C1 segment of cervical spinal cord (tissue), 14 donors: ENCODE results near the gene INPPL1.

Experiments used
- DNase-seq, 14 donors: peaks; one replicate each; lab custom pipeline; 2025; lab: John Stamatoyannopoulos, UW

The INPPL1 gene

GRCh38 chr11:72231396-72232259, 7.1 kb downstream of the INPPL1 start:
- no peak for DNase-seq

- DNase-seq: no peak
Measured at GRCh38 chr11:72232260-72233055, 7.9 kb downstream of the INPPL1 start.

GRCh38 chr11:72233056-72233772, 8.6 kb downstream of the INPPL1 start:
- DNase-seq: no peak

DNA sequence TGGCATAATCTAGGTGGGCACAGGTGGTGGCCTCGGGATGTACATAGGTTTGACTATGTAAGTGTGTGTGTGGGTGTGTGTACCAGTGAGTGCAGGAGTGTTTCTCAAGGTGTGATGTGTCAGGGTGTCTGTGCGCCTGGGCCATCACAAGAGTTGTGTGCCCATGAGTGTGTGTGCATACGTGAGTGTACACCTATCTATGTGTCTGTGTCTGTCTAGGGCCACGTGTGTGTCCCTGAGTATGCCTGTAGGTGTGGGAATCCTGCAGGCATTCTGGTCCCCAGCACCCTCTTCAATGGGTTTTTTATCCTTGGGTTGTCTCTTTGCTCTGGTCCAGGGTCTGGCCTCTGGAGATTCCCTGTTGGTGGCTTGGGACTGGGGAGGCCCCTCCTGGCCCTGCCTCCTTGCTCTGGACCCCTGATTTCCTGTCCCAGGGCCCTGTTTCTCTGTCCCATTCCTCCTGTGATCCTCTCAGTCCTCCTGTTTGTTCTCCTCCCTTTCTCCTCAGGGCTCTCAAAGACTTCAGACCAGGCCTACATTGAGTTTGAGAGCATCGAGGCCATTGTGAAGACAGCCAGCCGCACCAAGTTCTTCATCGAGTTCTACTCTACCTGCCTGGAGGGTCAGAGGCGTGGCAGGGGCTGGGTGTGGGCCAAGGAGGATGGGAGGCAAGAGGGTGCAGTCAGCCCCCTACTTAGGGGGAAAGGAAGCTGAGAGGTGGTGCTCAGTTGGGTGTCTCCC, 9.4 kb downstream of the INPPL1 start:
- DNase-seq: no peak

GRCh38 chr11:72234514-72234830, 9.9 kb downstream of the INPPL1 start:
- DNase-seq: no peak

- DNase-seq: no peak
Measured at GRCh38 chr11:72234920-72235319, 10.4 kb downstream of the INPPL1 start.

DNA sequence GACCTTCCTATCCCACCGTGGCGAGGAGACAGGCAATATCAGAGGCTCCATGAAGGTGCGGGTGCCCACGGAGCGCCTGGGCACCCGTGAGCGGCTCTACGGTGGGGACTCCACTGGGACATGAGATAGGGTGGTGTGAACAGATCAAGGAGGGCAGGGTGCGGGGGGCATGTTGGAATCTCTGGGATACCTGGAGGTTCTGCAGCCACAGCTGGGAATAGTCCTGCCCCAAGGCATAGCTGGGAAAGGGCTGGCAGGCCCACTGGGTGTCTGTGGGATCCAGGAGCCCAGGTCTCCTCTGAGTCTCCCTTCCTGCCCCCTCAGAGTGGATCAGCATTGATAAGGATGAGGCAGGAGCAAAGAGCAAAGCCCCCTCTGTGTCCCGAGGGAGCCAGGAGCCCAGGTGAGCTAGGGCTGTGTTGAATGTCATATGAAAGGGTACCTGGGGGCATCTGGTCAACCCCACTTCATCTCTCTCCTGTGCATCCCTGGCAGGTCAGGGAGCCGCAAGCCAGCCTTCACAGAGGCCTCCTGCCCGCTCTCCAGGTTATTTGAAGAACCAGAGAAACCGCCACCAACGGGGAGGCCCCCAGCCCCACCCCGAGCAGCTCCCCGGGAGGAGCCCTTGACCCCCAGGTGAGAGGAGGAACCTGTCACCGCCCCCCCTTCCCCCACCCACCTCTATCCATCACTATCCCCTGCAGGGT, 10.9 kb downstream of the INPPL1 start:
- DNase-seq: no peak

GRCh38 chr11:72236083-72236697, 11.6 kb downstream of the INPPL1 start:
- DNase-seq: no peak

GRCh38 chr11:72236774-72237111, 12.2 kb downstream of the INPPL1 start:
- no peak for DNase-seq

DNA sequence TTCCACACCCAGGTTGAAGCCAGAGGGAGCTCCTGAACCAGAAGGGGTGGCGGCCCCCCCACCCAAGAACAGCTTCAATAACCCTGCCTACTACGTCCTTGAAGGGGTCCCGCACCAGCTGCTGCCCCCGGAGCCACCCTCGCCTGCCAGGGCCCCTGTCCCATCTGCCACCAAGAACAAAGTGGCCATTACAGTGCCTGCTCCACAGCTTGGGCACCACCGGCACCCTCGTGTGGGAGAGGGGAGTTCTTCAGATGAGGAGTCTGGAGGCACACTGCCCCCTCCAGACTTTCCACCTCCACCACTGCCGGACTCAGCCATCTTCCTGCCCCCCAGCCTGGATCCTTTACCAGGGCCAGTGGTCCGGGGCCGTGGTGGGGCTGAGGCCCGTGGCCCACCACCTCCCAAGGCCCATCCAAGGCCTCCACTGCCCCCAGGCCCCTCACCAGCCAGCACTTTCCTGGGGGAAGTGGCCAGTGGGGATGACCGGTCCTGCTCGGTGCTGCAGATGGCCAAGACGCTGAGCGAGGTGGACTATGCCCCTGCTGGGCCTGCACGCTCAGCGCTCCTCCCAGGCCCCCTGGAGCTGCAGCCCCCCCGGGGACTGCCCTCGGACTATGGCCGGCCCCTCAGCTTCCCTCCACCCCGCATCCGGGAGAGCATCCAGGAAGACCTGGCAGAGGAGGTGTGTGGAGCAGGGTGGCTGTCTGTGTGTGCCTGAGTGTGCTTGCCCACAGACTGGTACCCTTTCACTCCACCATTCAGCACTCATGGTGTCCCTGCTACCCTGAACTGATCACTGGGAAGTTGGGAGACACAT, 12.8 kb downstream of the INPPL1 start:
- no peak for DNase-seq

DNA sequence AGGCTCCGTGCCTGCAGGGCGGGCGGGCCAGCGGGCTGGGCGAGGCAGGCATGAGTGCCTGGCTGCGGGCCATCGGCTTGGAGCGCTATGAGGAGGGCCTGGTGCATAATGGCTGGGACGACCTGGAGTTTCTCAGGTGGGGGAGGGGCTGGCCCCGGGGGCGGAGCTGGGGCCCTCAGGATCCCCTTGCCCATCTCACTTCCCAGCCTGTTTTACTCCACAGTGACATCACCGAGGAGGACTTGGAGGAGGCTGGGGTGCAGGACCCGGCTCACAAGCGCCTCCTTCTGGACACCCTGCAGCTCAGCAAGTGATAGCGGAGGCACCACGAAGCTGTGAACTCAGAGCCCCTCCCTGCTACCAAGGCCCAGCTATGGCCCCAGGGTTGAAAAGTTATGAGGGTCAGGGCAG, 13.5 kb downstream of the INPPL1 start:
- DNase-seq: peak in 3 of 14 donors; percentile 26 to 40 (median 31)

DNA sequence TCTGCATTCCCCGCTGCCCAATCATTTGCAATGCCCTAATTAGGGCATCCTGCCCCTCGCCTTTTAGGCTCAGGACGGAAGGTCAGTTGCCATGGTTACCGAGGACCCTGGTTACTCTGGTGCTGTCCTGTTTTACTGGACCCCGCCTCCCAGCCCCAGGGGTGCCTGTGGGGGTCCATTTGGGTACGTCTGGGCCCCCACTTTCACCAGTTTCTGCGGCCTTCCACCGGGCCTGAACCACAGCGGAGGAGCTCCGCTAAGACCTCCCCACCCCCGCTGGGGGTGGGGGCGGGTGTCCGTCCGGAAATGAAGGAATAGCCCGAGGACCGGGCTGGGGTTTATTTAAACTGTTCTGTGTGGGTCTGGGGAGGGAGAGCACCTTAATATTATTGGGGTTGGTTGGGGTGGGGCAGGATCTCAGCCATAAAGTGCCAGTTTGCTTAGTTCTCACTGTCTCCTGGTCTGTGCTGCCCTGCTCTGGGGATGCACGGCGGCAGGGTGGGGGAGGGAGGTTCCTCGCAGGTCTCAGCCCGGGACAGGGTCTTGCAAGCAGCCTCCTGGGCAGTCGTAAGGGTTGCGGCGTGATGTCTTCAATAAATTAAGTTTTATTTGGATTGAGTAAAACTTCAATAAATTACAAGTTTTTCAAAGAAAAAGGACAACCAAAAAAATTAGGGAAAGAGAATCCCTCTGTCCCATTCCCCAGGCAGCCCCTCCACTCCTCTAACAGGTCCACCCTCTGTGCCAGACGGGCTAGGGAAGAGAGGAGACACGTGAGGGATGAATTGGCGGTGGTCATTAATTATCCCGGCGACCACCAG, 14.1 kb downstream of the INPPL1 start:
- DNase-seq: no peak

- peak in 3 of 14 donors; percentile 31 to 73 (median 38) for DNase-seq
Measured at GRCh38 chr11:72239313-72239848, 14.8 kb downstream of the INPPL1 start.

GRCh38 chr11:72239849-72240460, 15.4 kb downstream of the INPPL1 start:
- DNase-seq: peak in 2 of 14 donors; percentile 26 to 73

DNA sequence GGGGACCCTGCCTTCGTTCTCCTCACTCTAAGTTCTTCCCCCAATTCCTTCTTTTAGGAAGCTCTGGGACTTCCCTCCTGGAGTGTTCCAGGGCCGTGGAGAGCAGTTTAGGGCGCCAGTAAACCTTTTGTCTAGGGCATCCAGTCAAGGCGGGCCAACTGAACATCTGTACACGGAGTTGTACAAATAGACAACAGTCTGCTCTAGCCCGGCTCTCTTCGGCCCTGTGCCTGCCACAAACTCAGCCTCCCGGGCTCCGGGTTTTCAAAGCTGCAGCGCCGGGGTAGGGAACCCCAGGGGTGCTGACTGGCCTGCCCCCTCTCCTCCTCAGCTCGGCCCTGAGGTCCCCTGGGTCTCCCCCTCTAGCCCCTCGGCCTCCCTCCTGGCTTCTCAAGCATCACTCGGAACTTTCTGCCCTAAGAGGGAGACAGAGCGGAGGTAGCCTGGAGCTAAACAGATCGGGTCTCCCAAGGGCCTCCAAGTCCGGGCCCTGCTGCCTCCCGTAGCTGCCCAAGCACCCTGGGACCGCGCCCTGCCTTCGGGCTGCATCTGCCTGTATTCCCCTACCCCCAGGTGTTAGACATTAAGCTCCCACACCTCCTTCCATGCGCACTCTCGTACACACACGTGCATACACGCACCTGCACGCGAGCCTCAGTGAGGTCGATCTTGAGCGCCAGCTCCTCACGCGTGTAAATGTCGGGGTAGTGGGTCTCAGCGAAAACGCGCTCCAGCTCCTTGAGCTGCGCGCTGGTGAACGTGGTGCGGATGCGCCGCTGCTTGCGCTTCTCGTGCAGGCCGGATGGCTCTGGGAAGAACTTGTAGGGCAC, 16.1 kb downstream of the INPPL1 start:
- DNase-seq: no peak

- DNase-seq: no peak
Measured at GRCh38 chr11:72241291-72241781, 16.8 kb downstream of the INPPL1 start.

DNA sequence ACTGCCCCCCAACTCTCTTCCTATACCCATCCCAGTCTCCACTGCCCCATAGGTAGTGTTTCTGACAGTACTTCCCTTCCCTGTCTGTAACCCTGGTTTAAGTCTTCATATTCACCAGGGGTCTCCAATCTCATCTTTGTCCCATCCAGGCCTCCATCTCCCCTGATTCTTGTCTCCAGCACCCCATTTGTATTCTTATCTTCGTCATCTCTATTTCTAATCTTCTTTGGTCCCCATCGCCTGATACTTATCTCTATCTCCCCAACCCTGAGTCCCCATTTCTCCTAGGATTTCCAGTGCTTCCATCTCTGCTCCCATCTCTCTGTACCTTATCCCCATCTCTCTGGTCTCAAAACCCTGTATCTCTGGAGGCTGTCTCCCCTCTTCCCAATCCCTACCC, 17.6 kb downstream of the INPPL1 start:
- no peak for DNase-seq
